Activated CD4-positive, alpha-beta T cell treated with anti-CD3 and anti-CD28 coated beads for 1 hour (primary cell): ENCODE measurements around the gene PIBF1.
"Not testable (repeated sequence)": the region's sequence is repeated elsewhere in the genome, so short reads cannot be mapped to it uniquely, and the experiment has no call there.

Experiments used
- DNase-seq: peaks from one replicate; pipeline ENCODE4 v3.0.0-alpha.2; 2020

Gene PIBF1

DNA sequence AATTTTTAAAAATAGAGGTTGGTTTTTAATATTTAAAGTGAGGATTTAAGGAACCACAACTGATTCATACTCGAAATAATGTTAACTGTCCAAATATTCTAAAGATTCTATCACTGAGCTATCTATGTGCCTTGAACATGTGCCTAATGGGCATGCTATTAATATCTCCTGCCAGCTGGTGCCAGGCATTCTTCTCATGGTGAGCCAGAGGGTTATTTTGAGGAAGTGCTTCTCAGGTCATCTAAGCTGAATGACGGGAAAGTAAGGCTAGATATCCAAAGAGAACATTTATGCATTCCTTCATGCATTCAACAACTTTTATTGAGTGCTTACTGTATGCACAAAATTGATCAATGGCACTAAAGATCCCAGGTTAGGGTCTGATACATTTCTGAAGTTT lies 138.2 kb downstream of the PIBF1 start:
- DNase-seq = no peak

DNA sequence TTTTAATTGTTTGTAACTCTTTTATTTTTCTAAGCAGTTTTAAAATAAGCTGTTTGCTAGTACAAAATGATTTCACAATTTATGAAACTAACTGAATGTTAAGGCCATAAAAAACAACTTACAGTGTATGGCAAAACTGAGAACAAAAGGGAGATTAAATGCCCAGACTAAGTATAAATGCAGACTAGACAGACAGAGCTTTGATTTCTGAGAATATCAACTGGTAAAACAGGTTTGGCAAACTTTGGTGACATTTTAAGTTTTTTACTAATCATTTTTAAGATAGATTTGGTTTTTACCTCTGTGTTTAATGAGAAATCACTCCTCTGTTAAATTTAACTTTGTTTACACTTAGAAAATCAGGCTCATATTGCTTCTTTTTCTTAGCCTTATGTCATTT lies 149.4 kb downstream of the PIBF1 start:
- DNase-seq = no peak

DNA sequence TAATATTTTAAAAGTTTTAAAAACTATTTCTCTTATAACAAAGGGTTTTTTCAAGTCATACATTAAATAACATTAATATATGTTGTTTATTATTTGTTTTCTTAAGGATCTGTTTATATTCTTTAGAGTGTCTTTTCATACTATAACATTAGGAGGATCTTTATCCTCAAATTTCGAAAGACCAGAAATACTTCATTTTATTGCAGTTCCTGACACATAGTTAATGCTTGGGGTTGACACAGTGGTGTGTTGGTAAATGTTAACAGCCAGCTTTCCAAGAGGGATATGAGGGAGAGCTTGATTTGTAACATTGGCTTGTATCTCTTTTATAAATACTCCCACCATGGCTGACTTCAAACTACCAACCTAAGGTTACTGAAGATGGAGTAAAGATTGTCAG lies 150.3 kb downstream of the PIBF1 start:
- DNase-seq = no peak

DNA sequence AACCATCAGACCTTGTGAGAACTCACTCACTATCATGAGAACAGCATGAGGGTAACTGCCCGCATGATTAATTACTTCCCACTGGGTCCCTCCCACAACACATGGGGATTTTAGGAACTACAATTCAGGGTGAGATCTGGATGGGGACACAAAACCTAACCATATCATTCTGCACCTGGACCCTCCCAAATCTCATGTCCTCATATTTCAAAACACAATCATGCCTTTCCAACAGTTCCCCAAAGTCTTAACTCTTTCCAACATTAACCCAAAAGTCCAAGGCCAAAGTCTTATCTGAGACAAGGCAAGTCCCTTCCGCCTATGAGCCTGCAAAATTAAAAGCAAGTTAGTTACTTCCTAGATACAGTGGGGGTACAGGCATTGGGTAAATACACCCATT lies 164.3 kb downstream of the PIBF1 start:
- DNase-seq = not testable (repeated sequence)

DNA sequence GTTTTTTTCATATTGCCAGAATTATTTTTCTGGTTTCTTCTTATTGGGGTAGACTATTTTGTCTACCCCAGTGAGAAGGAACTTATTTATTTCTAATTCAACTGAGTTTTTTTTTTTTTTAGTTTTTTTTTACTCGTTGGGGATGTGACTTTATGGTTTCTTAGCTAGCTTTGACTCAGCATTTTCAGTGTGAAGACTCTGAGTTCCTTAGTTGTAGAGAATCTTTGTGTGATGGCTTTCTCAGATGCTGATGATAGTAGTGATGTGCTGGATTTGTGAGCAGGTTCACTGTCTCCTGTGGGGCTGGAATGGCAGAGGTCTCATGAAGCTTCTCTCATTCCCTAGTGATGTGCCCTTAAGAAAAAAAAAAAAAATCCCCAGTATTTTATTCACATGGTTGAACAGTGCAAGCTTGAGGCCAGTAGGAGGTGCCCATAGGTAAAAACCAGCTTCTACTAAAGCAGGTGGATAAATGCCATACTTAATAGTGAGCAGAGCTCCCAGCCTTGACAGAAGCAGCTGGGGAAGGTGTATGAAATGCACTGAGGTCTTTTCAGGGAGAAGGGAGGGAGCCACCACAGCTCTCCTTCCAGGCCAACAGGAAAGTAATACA lies 170.7 kb downstream of the PIBF1 start:
- DNase-seq = no peak

DNA sequence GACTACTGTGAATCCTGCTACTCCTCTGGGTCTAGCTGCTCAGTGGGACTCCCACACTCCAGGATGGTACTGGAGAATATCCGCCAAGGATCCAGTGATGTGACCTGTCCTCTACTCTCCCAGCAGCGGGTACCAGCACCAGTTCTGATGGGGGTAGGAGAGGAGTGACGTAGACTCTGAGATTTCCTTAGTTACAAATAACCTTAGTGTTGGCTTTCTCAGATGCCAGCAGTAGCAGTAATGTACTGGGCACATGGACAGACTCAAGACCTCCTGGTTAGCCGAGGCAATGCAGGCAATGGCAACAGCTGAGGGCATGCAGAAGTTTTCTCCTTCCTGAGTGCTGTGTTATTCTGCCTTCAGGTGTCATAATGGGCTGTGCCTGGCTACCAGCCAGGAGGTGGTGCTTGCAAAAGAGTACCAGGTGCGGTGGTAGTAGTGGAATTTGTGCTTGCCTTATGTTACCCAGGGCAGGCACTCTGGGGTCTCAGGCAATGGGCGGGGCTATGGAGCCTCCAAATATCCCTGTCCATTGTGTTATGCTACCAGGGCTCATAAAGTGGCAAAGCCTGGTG lies 171.5 kb downstream of the PIBF1 start:
- no peak for DNase-seq

DNA sequence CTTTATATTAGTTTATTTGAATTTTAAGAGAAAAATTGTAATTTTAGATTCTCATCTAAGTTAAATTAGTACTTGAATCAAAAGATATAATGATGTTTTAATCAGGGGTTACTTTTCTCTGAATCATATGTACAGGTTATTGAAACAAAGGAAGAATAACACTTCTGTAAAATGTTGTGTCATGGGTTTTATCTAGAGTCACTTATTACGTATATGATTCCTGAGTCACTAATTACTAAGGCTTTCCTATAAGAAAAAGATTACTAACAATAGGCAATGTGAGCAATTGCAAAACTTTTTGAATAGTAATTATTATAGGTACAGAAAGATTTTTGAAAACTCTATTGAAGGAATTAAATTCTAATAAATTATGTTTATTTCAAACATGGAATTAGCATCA lies 177.7 kb downstream of the PIBF1 start:
- DNase-seq = no peak

DNA sequence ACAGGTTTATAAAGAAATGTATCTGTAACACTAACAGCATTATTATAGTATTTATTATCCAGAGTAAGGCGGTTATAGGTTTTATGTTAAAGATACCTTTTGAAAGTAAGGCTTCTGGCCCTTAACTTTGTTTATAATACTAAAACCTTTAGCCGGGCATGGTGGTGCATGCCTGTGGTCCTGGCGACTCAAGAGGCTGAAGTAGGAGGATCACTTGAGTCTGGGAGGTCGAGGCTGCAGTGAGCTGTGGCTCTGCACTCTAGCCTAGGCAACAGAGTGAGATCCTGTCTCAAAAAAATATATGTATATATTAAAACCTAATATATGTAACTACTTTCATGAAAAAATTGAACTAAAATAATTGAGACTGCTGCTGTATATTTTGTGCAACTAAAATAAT lies 178.2 kb downstream of the PIBF1 start:
- DNase-seq = no peak

DNA sequence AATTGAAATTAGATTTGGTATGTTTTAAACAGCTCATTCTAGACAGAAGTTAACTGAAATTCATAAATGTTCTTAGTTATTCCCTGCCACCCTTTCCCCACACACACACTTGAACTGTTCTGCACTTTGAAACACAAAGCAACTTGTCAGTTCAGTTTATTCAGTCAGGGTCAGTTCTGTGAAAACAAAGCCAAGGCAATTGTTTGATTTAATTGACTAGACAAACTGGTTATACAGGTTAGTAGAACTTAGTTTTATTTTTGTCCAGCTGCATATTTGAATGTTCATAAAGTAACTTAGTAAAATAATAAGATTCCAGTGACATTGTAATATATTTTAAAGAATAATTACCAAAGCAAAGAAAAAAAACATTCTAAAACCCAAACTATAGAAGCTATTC lies 178.6 kb downstream of the PIBF1 start:
- no peak for DNase-seq

DNA sequence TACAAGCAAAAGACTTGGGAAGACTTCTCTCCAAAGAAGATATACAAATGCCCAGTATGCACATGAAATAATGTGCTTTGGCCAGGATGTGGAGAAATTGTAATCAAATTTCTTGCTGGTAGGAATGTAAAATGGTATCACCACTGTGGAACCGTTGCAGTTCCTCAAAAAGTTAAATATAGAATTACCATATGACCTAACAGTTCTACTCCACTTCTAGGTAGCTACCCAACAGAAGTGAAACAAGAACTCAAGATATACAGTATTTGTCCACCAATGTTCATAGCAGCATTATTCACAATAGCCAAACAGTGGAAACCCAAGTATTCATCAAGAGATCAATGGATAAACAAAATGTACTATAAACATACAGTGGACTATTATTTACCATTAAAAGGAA lies 181.8 kb downstream of the PIBF1 start:
- DNase-seq = no peak

DNA sequence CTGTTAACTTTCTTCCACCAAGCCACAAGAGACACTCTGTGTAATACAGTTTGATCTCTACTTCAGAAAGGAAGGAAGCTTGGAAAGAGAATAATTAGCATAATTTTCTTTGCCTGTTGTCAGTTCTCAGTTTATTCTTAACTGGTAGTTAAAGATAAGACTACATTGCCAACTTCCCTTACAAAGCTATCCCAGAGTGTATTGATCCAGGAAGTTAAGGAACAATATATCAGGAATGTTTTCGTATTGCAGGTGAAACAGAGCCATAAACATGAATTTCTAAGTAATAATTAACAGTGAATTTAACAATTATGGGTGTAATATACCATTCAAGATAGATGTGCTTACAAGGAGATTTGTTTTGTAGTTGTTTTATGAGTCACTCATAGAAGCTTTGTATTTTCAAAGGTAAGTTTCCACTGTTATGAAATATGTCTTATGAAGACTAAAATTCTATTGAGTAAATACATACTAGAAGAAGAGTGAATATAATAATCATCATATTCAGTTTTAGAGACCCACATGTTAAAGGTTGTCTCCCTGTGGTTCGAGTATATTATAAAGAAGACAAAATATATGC lies 188.5 kb downstream of the PIBF1 start:
- DNase-seq = no peak

DNA sequence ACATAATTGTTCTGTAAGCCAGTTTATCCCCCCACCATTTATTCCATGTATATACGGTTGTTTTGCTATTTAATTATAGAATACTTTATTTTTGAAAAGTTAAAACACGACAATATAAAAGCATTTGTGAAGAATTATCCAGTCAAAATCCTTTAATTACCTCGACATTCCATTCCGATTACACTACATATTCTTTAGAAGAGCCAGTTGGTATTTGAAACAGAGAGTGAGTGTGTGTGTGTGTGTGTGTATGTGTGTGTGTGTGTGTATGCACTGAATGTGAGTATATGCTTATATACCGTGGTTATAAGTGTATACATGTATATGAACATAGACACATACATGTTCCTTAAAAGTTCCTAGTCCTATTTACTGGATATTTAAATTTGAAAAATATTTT lies 189.0 kb downstream of the PIBF1 start:
- DNase-seq = no peak

DNA sequence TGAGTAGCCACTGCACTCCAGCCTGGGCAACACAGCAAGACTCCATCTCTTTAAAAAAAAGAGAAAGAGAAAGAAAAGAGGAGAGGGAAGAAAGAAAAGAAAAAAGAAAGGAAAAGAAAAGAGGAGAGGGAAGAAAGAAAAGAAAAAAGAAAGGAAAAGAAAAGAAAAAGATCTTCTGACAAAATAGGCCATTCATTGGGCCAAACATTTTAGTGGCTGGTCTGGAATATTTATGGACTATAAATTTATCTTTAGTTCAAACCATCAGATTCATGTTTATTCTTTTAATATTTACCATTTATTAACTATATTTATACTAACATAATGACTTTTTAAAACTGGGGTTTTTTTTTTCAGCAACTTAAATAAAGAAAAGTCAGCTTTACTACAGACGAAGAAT lies 191.3 kb downstream of the PIBF1 start:
- DNase-seq = no peak

DNA sequence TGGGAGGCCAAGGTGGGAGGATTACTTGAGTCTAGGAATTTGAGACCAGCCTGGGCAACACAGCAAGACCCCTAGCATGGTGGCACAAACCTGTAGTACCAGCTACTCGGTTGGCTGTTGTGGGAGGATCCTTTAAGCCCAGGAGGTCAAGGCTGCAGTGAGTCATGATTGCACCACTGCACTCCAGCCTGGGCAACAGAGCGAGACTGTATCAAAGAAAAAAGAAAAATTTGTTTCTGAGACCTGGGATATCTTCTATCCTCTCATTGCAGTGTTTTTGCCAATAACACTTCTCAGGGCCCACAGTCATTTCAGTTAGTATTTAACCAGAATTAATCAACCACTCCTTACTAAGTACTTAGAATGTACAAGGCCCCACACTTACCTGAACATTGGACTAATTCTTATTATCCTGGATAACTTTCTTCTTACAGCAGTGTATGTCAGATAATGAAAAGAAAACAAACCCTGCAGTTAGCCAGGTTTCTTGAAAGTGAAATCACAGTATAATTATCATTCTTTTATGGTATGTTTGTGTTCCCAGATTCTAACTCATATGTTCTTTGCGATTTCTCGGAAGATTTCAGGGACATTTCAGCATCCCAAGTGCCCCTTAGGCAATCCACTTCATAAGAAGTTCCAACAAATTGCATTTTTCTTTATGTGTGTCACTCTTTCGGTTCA lies 201.3 kb downstream of the PIBF1 start:
- no peak for DNase-seq

DNA sequence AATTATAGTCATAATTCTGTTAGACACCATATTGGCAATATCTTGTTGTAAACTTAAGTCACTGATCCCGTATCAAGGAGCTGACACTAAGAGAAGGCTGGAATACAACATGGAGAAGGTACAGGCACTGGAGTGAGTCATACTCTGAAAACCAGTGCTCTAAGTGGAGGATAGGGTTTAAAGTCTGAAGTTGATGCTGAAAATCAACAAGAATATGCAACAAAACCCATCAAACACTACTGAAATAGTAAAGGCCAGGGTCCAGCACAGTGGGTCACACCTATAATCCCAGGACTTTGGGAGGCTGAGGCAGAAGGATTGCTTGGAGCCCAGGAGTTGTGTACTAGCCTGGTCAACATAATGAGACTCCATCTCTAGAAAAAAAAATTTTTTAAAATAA lies 203.7 kb downstream of the PIBF1 start:
- no peak for DNase-seq

DNA sequence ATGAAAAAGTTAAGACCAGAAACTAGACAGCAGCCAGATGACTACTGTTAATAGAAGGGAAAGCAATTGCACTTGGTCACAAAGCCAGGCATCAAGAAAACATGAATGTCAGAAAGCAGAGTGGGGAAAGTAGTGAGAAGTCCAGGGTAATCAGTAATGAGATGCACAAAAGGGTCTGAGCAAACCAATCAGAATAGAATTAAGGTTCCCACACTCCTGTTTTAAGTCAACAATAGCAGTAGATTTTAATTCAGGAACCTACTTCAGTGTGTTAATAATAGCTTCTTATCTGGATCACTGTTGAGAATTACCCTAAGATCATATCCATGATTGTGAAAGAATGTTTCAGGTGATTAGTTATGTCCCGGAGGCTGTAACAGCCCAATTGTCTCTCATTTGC lies 204.3 kb downstream of the PIBF1 start:
- DNase-seq = no peak

DNA sequence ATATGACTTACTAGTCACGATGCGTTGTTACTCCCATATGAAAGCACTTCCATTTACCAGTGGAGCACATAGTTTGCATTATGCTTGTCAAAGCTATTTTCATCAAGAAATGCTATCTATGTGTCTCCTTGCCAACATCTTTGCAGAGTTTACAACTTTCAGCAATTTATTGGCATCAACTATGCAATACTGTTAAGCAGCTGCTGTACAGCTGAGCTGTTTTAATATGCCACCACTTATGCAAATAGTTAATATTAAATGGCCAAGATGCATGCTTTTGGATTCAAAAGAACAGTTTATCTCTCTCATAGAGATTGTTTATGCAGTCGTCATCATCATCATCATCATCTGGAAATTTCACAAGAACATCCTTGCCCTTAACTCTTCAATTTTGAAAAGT lies 209.0 kb downstream of the PIBF1 start:
- DNase-seq = no peak

DNA sequence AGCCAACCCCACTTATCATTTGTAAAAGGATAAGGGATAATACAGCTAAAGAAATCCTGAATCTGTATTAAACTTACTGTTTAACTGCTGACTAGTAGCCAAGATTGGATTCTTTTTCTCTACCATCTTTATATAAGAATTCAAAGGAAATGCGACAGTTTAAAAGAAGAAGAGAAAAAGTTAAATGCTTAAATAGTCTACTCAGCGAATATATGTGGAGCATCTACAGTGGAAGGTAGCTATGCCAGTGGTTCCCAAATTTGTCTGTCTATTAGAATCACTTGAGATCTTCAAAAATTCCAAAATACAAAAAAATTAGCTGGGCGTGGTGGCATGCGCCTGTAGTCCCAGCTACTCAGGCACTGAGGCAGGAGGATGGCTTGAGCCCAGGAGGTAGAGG lies 216.1 kb downstream of the PIBF1 start:
- no peak for DNase-seq

DNA sequence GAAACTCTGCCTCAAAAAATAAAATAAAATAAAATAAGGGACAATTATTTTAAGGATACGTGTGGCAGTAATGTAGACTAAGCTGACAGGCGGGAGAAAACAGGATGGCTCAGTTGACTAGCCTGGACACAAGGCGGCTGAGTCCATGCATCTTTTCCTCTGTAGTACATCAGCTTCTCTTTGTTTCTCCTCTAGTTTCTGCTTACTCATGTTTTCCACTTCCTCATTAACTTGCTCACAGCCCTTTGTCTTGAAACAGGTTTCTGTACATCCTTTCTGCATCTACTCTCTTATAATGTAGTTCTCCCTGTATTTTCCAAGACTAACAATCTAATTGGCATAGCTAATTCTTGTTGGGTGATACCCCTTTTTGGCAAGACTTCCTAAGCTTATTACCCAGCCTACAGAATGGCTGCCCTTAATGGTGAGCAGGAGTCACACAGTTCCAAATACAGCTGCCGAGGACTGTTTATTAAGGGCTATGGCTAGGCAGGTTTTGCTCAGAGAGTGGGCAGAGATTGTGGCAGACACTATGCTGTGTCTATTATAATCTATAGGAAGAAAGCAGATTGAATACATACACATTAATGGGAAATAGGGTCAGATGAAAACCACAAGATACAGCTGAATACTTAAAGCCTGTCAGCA lies 218.2 kb downstream of the PIBF1 start:
- DNase-seq = no peak

DNA sequence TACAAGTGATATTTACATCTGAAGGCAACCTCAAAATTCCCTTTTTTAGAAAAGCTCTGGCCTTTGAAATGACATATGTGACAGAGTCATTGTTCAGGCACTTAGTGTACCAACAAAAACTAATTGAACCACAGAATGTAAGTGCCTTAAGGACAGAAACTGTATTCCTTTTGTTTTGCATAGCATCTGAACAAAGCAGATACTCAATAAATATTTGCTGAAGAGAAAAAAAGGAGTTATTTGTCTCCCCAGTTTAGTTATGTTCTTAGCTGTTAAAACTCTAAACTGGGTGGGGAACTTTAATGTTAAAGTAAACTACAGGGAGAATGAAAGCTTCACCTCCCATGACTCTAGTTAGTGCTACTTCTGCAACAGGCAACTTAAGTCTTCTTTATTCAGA lies 220.0 kb downstream of the PIBF1 start:
- no peak for DNase-seq

DNA sequence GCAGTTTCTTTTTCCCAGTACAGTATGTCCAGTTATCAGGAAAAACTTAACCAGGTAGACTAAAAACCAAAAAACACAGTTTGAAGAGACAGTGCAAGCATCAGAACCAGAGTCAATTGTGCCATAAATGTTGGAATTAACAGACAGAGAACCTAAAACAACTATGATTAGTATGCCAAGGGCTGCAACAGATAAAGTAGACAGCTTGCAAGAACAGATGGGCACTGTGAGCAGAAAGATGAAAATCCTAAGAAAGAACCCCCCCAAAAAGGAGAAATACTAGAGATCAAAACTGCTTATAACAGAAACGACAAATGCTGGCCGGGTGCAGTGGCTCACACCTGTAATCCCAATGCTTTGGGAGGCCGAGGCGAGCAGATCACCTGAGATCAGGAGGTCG lies 229.8 kb downstream of the PIBF1 start:
- no peak for DNase-seq

DNA sequence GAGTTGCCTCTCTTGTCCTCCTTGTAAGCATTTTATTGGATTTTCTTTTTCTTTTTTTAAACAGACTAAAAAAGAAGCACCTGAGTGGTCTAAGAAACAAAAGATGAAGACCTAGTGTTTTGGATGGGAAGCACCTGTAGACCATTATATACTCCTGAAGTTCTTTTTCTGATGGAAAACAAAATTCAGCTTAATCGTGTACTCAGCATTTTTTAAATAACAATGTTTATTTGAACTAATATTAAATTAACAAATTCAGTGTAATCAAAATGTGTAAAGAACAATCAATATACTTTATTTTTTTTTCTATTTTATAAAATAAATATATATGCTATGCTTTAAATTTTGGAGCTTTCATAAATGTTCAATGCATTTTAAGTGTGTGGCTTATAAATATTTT lies 233.9 kb downstream of the PIBF1 start:
- no peak for DNase-seq

DNA sequence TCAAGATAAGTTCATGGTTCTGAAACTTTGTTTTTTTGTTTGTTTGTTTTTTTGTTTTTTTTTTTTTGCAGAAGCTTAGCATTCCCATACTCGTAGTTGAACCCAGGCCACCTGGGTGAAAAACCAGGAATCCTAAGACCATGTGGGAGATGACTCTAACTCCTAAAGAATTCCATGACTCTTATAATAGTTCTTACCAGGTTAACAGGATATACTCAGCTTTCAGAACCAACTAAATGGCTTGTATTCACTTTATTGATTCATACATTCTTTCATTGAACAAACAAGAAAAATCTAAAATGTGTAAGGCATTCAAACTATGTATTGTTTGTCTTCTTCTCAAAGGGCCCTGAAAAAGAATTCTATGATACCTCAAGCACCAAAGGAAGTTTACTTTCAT lies 236.4 kb downstream of the PIBF1 start:
- DNase-seq = no peak
